ENCODE measurements around the gene TMEM18.

GRCh38 chr2:623130-623922 is 53.9 kb downstream of the TMEM18 start:
- no peak for TF ChIP-seq CBX3 (IDR thresholded peaks at IDR 0.05; ENCODE audit: low read depth)
- TF ChIP-seq EZH2 (IDR thresholded peaks at IDR 0.05) = no peak
- no peak for TF ChIP-seq CTCF (IDR thresholded peaks at IDR 0.05 in 2 of 3, conservative IDR thresholded peaks at IDR 0.05 in 1 of 3; ENCODE audit: borderline replicate concordance in 1 of 3, insufficient read depth in 1 of 3, low read depth in 2 of 3, low read length in 2 of 3)
- no peak for TF ChIP-seq RAD21 (IDR thresholded peaks at IDR 0.05; ENCODE audit: low read depth)
- TF ChIP-seq TCF7L2 (IDR thresholded peaks at IDR 0.05; ENCODE audit: borderline replicate concordance, extremely low read depth, insufficient read depth, insufficient read length) = no peak
- TF ChIP-seq ZNF274 (IDR thresholded peaks at IDR 0.05; ENCODE audit: low read depth, low read length) = no peak
- TF ChIP-seq YY1 (IDR thresholded peaks at IDR 0.05; ENCODE audit: extremely low read depth, insufficient replicate concordance, low read depth, low read length) = no peak
- no peak for TF ChIP-seq FOSL1 (IDR thresholded peaks at IDR 0.05; ENCODE audit: low read depth)
- no peak for TF ChIP-seq POLR2A (IDR thresholded peaks at IDR 0.05; ENCODE audit: borderline replicate concordance, extremely low read depth, insufficient read depth, insufficient read length)
- TF ChIP-seq MAX (IDR thresholded peaks at IDR 0.05) = no peak

All from HCT116 (cell line).